Measurements from ENCODE around the gene KCNIP1. TPM values are rescaled to one million over a fixed set of nuclear protein-coding genes. Genes with fewer than 3 reads are reported as not detected.

Gene KCNIP1
- total RNA-seq, 2 experiments from 2014 or later, result not detected

DNA sequence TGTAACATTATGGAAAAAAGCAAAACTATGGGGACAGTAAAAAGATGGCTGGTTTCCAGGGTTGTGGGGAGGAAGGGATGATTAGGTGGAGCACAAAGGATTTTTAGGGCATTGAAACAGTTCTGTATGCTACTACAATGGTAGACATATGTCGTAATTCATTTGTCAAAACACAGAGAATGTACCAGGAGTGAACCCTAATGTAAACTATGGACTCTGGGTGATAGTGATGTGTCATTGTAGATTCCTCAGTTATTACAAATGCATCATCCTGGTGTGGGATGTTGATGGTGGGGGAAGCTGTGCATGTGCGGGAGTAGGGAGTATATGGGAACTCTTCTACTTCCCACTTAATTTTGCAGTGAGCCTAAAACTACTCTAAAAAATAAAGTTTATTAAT is 144.7 kb downstream of the KCNIP1 start:
- H3K36me3 ChIP-seq (ENCODE audit: insufficient read depth, low read length), result no peaks in the 10 kb centered on the region
- H3K27ac Mint-ChIP-seq, result no peak overlapping the region
- peaks cover 2 to 3% of the 10 kb centered on the region in 2 experiments for H3K27me3 ChIP-seq (ENCODE audit: control insufficient read depth in 1 of 2, insufficient read depth in 2 of 2, low read length in 2 of 2)
- H3K27me3 Mint-ChIP-seq, result peaks cover 44% of the 10 kb centered on the region
- no peak overlapping the region for H3K4me3 ChIP-seq (ENCODE audit: low read length)
- ChIA-PET CTCF (no interaction called here), POLR2A (no interaction called here)
- no peak for ATAC-seq (ENCODE audit: poor library complexity)
- H3K9me3 Mint-ChIP-seq, result no peaks in the 10 kb centered on the region
- no peaks in the 10 kb centered on the region for H3K4me1 ChIP-seq (ENCODE audit: insufficient read depth, low read length)
- no peaks in the 10 kb centered on the region for H3K9me3 ChIP-seq (ENCODE audit: control insufficient read depth in 1 of 2, insufficient read depth in 1 of 2, low read length in 2 of 2)
- no peak overlapping the region for H3K4me3 Mint-ChIP-seq
- DNase-seq, result no peak
- H3K4me1 Mint-ChIP-seq (ENCODE audit: low read depth), result no peaks in the 10 kb centered on the region
- intact Hi-C loops (cut with DNase I, micrococcal nuclease), result no loop called here
- TF ChIP-seq, protein P1, sequence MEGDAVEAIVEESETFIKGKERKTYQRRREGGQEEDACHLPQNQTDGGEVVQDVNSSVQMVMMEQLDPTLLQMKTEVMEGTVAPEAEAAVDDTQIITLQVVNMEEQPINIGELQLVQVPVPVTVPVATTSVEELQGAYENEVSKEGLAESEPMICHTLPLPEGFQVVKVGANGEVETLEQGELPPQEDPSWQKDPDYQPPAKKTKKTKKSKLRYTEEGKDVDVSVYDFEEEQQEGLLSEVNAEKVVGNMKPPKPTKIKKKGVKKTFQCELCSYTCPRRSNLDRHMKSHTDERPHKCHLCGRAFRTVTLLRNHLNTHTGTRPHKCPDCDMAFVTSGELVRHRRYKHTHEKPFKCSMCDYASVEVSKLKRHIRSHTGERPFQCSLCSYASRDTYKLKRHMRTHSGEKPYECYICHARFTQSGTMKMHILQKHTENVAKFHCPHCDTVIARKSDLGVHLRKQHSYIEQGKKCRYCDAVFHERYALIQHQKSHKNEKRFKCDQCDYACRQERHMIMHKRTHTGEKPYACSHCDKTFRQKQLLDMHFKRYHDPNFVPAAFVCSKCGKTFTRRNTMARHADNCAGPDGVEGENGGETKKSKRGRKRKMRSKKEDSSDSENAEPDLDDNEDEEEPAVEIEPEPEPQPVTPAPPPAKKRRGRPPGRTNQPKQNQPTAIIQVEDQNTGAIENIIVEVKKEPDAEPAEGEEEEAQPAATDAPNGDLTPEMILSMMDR (IDR thresholded peaks at IDR 0.05), result no peak
- H3K27ac ChIP-seq (ENCODE audit: low read depth in 1 of 2, low read length in 2 of 2), result no peak overlapping the region
- no peaks in the 10 kb centered on the region for H3K36me3 Mint-ChIP-seq (ENCODE audit: low read depth)

DNA sequence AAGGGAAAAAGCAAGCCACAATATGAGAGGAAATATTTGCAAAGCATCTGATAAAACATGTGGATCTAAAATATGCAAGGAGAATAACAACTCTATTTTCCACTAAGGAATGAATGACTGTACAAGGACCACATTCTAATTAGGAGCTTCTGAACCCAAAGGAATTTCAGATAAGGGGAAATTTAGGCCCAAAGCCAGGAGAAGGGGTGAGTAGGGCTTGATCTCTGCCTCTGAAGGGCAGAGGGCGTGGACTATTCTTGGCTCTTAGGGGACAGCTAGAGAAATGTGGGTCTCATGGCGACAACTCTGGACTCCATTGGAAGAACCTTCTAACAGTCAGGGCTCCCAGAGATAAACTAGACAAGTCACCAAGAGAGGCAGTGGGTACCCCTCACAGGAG is 147.0 kb downstream of the KCNIP1 start:
- H3K9me3 ChIP-seq (ENCODE audit: control insufficient read depth in 1 of 2, insufficient read depth in 1 of 2, low read length in 2 of 2), result no peaks in the 10 kb centered on the region
- no peak overlapping the region for H3K4me3 Mint-ChIP-seq
- CTCF ChIA-PET, result no interaction called here
- H3K36me3 ChIP-seq (ENCODE audit: insufficient read depth, low read length), result no peaks in the 10 kb centered on the region
- ATAC-seq (ENCODE audit: poor library complexity) (no peak), DNase-seq (no peak)
- TF ChIP-seq, protein P1 (IDR thresholded peaks at IDR 0.05), result no peak
- H3K27ac ChIP-seq (ENCODE audit: low read depth in 1 of 2, low read length in 2 of 2), result no peak overlapping the region
- POLR2A ChIA-PET, result no interaction called here
- no peak overlapping the region for H3K4me3 ChIP-seq (ENCODE audit: low read length)
- H3K27me3 Mint-ChIP-seq, result peaks cover 28% of the 10 kb centered on the region
- no peaks in the 10 kb centered on the region for H3K9me3 Mint-ChIP-seq
- no peaks in the 10 kb centered on the region for H3K4me1 ChIP-seq (ENCODE audit: insufficient read depth, low read length)
- no peaks in the 10 kb centered on the region for H3K27me3 ChIP-seq (ENCODE audit: control insufficient read depth in 1 of 2, insufficient read depth in 2 of 2, low read length in 2 of 2)
- intact Hi-C loops (cut with DNase I, micrococcal nuclease), result no loop called here
- H3K36me3 Mint-ChIP-seq (ENCODE audit: low read depth), result no peaks in the 10 kb centered on the region
- H3K4me1 Mint-ChIP-seq (ENCODE audit: low read depth), result no peaks in the 10 kb centered on the region
- no peak overlapping the region for H3K27ac Mint-ChIP-seq

DNA sequence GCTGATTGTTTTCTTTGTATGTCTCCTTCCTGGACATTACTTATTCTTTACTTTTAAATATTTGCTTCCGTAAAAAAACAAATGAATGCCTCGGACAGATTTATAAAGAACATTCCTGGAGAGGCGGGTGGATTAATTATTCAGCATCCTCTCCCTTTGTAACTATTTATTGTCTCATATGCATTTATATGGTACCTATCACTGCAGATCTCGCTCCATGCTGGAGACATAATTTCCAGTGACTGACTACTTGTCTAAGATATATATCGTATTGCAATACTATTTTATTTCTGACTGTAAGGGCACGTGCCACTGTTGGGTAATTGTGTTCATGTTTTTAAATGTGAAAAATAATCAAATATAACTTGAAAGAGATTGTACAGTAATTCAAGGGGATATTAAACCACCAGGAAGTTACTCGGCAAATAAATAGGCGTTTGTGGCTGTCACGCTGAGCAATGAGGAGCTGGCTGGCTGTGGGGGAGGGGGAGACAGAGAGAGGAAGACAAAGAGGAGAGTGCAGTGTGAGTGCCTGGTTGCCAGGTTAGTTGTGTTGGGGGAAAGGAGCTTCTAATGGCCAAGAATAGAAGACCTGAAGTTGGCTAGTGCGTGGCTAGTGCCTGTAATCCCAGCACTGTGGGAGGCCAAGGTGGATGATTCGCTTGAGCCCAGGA is 147.9 kb downstream of the KCNIP1 start:
- DNase-seq (no peak), ATAC-seq (ENCODE audit: poor library complexity) (no peak)
- Histone ChIP-seq H3K27me3 (ENCODE audit: control insufficient read depth in 1 of 2, insufficient read depth in 2 of 2, low read length in 2 of 2) (no peaks in the 10 kb centered on the region), H3K36me3 (ENCODE audit: insufficient read depth, low read length) (no peaks in the 10 kb centered on the region), H3K4me1 (ENCODE audit: insufficient read depth, low read length) (no peaks in the 10 kb centered on the region), H3K27ac (ENCODE audit: low read depth in 1 of 2, low read length in 2 of 2) (no peak overlapping the region), H3K4me3 (ENCODE audit: low read length) (no peak overlapping the region), H3K9me3 (ENCODE audit: control insufficient read depth in 1 of 2, insufficient read depth in 1 of 2, low read length in 2 of 2) (no peaks in the 10 kb centered on the region)
- Mint-ChIP-seq H3K27ac (no peak overlapping the region), H3K4me3 (no peak overlapping the region), H3K9me3 (no peaks in the 10 kb centered on the region), H3K27me3 (peaks cover 24% of the 10 kb centered on the region), H3K4me1 (ENCODE audit: low read depth) (no peaks in the 10 kb centered on the region), H3K36me3 (ENCODE audit: low read depth) (no peaks in the 10 kb centered on the region)
- ChIA-PET POLR2A (no interaction called here), CTCF (no interaction called here)
- TF ChIP-seq, protein P1 (IDR thresholded peaks at IDR 0.05), result no peak
- intact Hi-C loops (cut with DNase I, micrococcal nuclease), result no loop called here

Measured in CD4-positive, alpha-beta T cell (primary cell).